Right lobe of liver (tissue), 6 donors: ENCODE results near the gene SSPN. TPM values are rescaled to one million over a fixed set of nuclear protein-coding genes. Genes with fewer than 3 reads are reported as not detected.

Experiments
- ATAC-seq, 4 donors: fragments of 200-7000 bp; cut with Tn5 transposase; one replicate each; pipeline ENCODE4 v1.9.1; 2020; ENCODE audit warnings: mild to moderate bottlenecking in 4 of 4, moderate library complexity in 4 of 4
- DNase-seq, 3 donors: peaks; one replicate each; pipeline ENCODE4 v3.0.0-alpha.2; 2020
- H3K27ac ChIP-seq, 3 donors: fragments of 200-600 bp; one replicate each; pipeline ENCODE4 v1.8.0; 2022
- H3K27me3 ChIP-seq, 2 donors: fragments of 200-600 bp; one replicate each; pipeline ENCODE4 v1.8.0; 2022
- H3K36me3 ChIP-seq, 4 donors: fragments of 200-600 bp; sonication (generic) in 1 of 4; one replicate each; pipeline versions ENCODE4 v1.5.1 to v1.8.0; 2017 to 2022; ENCODE audit warnings: control low read depth in 1 of 4
- H3K4me1 ChIP-seq, 4 donors: fragments of 200-600 bp; sonication (generic) in 1 of 4; one replicate each; pipeline versions ENCODE4 v1.5.1 to v1.8.0; 2017 to 2022; ENCODE audit warnings: control low read depth in 1 of 4
- H3K4me3 ChIP-seq, 3 donors: fragments of 200-600 bp; one replicate each; pipeline ENCODE4 v1.8.0; 2022
- H3K9me3 ChIP-seq, 4 donors: fragments of 200-600 bp; sonication (generic) in 1 of 4; one replicate each; pipeline versions ENCODE4 v1.5.1 to v1.8.0; 2017 to 2022; ENCODE audit warnings: control low read depth in 1 of 4
- POLR2A ChIP-seq: fragments of 450-650 bp; IDR thresholded peaks from one replicate; pipeline ENCODE4 v1.6.1; 2017; ENCODE audit warnings: antibody characterized with exemption, mild to moderate bottlenecking
- WGBS: methylation state at CpG from one replicate; pipeline ENCODE4 v1.1.6; 2018; ENCODE audit warnings: low coverage, low lambda C conversion rate; ENCODE audit not compliant: insufficient coverage; ENCODE audit errors: missing lambda C conversion rate; 5-methylcytosine and 5-hydroxymethylcytosine counted together
- intact Hi-C, 2 donors: fragments of 100-400 bp; cut with DNase I; formaldehyde crosslinking; loops; one replicate each; pipeline versions ENCODE4 v1.11.2 to v1.14.1; 2022
- total RNA-seq, 6 experiments: library from RNA; depleted of rRNA in 2 of 6; stranded (reverse); fragments of >200 nt in 2 of 6; fragmentation: NEBNext Ultra II Directional in 3 of 6; extraction: Animal tissue kit (Norgen Biotek cat#: 25700) in 3 of 6; gene quantifications; one replicate each; pipeline versions ENCODE4 v1.1.0 to v1.2.4, GENCODE V29; 2016 to 2023
- TF ChIP-seq, protein P1 (sequence below), 4 donors: fragments of 200-600 bp in 3 of 4; fragments of 450-650 bp in 1 of 4; IDR thresholded peaks; one replicate each; pipeline versions ENCODE4 v1.5.1 to v1.8.0; 2016 to 2022; ENCODE audit warnings: antibody characterized with exemption in 4 of 4, mild to moderate bottlenecking in 2 of 4
- donor health status: DM: no; HTN: yes; CAD: no.
- donor health status: DM: no; HTN: no; CAD: no.
- donor health status: DM: no; HTN: no; CAD: no.
- donor health status: DM: no; HTN: yes; CAD: no.
- donor health status: DM: no; HTN: yes; CAD: no.

The SSPN gene
- total RNA-seq, 6 experiments from 2014 or later = 0.18 to 1.2 (median 0.54) TPM

DNA sequence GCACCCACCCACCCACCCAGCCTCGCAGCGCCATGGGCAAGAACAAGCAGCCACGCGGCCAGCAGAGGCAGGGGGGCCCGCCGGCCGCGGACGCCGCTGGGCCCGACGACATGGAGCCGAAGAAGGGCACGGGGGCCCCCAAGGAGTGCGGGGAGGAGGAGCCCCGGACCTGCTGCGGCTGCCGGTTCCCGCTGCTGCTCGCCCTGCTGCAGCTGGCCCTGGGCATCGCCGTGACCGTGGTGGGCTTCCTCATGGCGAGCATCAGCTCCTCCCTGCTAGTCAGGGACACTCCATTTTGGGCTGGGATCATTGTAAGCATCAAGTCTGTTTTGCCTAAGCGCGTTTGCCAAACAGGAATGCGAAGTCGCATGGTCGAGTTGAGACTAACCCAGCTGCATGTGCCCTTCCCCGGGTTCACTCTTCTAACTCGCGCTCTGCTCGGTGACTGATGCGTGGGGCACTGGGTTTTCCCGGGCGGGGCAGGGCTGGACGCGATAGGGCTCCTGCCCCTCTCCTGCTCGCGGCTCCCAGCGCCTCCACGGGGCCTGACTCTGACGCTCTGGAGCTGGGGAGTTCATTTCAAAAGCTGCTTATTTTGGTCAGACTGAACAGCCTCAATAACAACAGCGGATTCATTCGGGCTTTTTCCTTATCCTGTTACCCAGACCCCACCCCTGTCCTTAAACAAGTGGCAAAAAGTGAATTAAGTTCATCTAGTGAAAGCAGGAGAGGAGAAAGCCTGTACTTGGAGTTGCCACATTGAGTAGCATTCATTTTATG is 458 bp downstream of the SSPN start:
- intact Hi-C loops = no loop called here
- DNase-seq = peak in 1 of 3 donors; percentile 26
- TF ChIP-seq POLR2A = no peak
- TF ChIP-seq, protein P1, sequence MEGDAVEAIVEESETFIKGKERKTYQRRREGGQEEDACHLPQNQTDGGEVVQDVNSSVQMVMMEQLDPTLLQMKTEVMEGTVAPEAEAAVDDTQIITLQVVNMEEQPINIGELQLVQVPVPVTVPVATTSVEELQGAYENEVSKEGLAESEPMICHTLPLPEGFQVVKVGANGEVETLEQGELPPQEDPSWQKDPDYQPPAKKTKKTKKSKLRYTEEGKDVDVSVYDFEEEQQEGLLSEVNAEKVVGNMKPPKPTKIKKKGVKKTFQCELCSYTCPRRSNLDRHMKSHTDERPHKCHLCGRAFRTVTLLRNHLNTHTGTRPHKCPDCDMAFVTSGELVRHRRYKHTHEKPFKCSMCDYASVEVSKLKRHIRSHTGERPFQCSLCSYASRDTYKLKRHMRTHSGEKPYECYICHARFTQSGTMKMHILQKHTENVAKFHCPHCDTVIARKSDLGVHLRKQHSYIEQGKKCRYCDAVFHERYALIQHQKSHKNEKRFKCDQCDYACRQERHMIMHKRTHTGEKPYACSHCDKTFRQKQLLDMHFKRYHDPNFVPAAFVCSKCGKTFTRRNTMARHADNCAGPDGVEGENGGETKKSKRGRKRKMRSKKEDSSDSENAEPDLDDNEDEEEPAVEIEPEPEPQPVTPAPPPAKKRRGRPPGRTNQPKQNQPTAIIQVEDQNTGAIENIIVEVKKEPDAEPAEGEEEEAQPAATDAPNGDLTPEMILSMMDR (IDR thresholded peaks at IDR 0.05) = no peak
- Histone ChIP-seq H3K27ac (peak overlapping the region in 1 of 3 donors; percentile 2), H3K4me3 (peak overlapping the region; percentile 39 to 47 (median 46)), H3K4me1 (peaks cover 0 to 6% (median 0%) of the 10 kb centered on the region in 4 donors), H3K27me3 (peaks cover 0 to 7% of the 10 kb centered on the region in 2 donors), H3K9me3 (no peaks in the 10 kb centered on the region), H3K36me3 (no peaks in the 10 kb centered on the region)
- ATAC-seq = peak; percentile 56 to 80 (median 61)
- 2% methylated on average over 27 of the region's 45 CpGs for WGBS

DNA sequence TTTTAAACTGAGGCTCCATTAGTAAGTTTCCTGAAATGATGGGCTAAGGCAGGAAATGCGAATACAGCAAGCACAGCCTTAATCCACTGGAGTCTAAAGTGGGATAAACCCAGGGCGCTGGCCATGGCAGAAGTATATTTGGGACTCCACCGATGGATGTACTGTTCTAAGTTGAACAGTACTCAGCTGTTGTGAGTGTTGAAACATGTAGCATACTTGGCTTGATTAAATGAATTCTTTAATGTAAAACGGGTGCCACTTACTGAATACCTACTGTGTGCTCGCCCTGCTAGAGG is 996 bp downstream of the SSPN start:
- 38% methylated on average over 3 of the region's 5 CpGs for WGBS
- Histone ChIP-seq H3K4me3 (peak overlapping the region in 1 of 3 donors; percentile 46), H3K4me1 (peaks cover 0 to 6% (median 0%) of the 10 kb centered on the region in 4 donors), H3K36me3 (no peaks in the 10 kb centered on the region), H3K9me3 (no peaks in the 10 kb centered on the region), H3K27me3 (peaks cover 0 to 7% of the 10 kb centered on the region in 2 donors), H3K27ac (no peak overlapping the region)
- DNase-seq (no peak), ATAC-seq (peak in 1 of 4 donors; percentile 15)
- intact Hi-C loops = no loop called here
- TF ChIP-seq POLR2A = no peak
- TF ChIP-seq, protein P1 (IDR thresholded peaks at IDR 0.05) = no peak

- intact Hi-C loops = no loop called here
- ATAC-seq (peak in 3 of 4 donors; percentile 37 to 55 (median 50)), DNase-seq (no peak)
- H3K4me3 ChIP-seq = no peak overlapping the region
- TF ChIP-seq POLR2A = no peak
- TF ChIP-seq, protein P1 (IDR thresholded peaks at IDR 0.05) = no peak
- no peaks in the 10 kb centered on the region for H3K9me3 ChIP-seq
- 76% methylated on average over 2 of the region's 3 CpGs for WGBS
- H3K27ac ChIP-seq = no peak overlapping the region
- no peaks in the 10 kb centered on the region for H3K36me3 ChIP-seq
- peaks cover 0 to 7% of the 10 kb centered on the region in 2 donors for H3K27me3 ChIP-seq
- peaks cover 0 to 6% (median 0%) of the 10 kb centered on the region in 4 donors for H3K4me1 ChIP-seq
These were observed 2.5 kb downstream of the SSPN start for GRCh38 chr12:26197832-26198231.

GRCh38 chr12:26198742-26199141 is 3.4 kb downstream of the SSPN start:
- H3K4me1 ChIP-seq = peaks cover 0 to 6% (median 0%) of the 10 kb centered on the region in 4 donors
- H3K27ac ChIP-seq = no peak overlapping the region
- intact Hi-C loops = no loop called here
- ATAC-seq (no peak), DNase-seq (no peak)
- TF ChIP-seq POLR2A = no peak
- TF ChIP-seq, protein P1 (IDR thresholded peaks at IDR 0.05) = no peak
- no peaks in the 10 kb centered on the region for H3K36me3 ChIP-seq
- 81% methylated on average over 4 of the region's 4 CpGs for WGBS
- no peaks in the 10 kb centered on the region for H3K9me3 ChIP-seq
- no peak overlapping the region for H3K4me3 ChIP-seq
- peaks cover 0 to 7% of the 10 kb centered on the region in 2 donors for H3K27me3 ChIP-seq
